CMK (cell line): Measurements from ENCODE around the gene SLC4A1.

Source experiments
- DNase-seq: peaks from one replicate; pipeline ENCODE4 v3.0.0-alpha.2; 2010; ENCODE audit warnings: low read depth

The SLC4A1 gene

GRCh38 chr17:44205962-44206824, 61.7 kb downstream of the SLC4A1 start:
- DNase-seq = no peak

- DNase-seq = no peak
Observed at GRCh38 chr17:44204441-44204882, 63.5 kb downstream of the SLC4A1 start.

- no peak for DNase-seq
Observed at GRCh38 chr17:44203731-44204440, 64.0 kb downstream of the SLC4A1 start.

GRCh38 chr17:44202756-44203155, 65.2 kb downstream of the SLC4A1 start:
- no peak for DNase-seq

- no peak for DNase-seq
Observed at GRCh38 chr17:44200478-44201155, 67.3 kb downstream of the SLC4A1 start.

GRCh38 chr17:44199553-44200477, 68.1 kb downstream of the SLC4A1 start, which contains the start of gene ATXN7L3:
Gene ATXN7L3, minus strand, starts transcription at chr17:44199884. Its CDS starts 1,814 bp downstream, at chr17:44198070.
- peak; percentile 92 for DNase-seq

GRCh38 chr17:44198721-44199552, 69.0 kb downstream of the SLC4A1 start:
- no peak for DNase-seq
